NCI-H774 (cell line): Measurements from ENCODE around the gene PRKAG2.
"Not testable (repeated sequence)": the region's sequence is repeated elsewhere in the genome, so short reads cannot be mapped to it uniquely, and the experiment has no call there.

Experiments
- DNase-seq: peaks from one replicate; lab custom pipeline; 2025; lab: John Stamatoyannopoulos, UW

The PRKAG2 gene

DNA sequence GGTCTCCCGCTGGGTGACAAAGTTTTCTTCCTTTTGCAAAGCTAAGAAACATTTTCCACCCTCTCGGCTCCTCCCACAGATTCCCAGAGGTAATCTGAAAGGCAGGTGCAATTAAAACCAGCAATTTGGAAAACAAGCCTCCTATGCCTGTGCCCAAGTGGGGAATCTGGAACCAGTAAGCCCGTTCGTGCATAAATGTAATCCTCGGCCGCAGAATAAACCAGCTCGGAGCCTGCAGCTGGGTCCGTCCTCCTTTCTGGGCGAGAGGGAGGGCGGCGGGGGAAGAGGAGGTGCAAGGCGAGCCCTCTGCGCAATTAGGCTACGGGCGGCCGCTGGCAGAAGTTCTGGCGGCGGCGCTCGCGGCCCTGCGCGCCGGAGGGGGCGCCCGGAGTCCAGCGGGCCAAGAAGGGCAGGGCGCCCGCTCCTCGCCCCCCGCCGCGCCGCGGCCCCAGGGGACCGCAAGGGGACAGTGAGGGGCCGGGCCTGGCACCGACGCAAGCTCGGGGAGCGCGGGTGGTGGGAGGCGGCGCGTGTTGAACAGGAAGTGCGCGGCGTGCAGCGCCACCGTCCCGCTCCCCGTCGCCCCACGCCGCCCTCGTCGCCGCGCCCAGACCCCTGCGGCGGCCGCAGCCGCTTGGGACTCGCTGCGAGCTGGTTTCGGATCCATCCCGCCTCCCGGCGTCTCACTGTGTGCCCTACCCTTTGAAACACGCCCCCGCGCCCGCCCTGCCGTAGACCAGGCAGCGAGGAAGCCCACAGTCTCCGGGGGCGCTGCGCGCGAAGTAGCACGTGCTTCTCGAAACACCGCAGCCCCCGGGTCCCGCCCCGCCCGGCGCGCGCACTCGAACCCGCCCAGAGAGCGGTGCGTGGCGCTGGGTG, at the start of gene PRKAG2:
PRKAG2 (minus strand) TSS at position 217 of the 879 bp plus-strand sequence. CDS start 495 bp downstream, outside the sequence.
- peak; percentile 60 for DNase-seq

DNA sequence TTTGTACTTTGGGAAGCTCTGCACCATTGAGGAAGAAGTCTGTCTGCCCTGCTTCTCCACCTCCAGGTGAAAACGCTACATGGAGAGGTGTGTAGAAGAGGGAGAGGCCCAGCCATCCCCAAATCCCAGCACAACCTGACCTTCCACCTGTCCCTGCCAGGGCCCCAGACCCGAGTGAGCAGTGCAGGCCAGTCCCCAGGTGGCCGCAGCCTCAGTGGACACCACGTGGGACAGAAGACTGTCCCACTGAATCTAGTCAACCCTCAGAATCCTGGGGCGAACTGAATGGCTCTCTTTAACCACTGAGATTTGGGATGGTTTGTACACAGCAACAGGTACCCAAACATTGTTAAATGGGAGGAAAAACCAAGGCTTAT, 49.4 kb upstream of the PRKAG2 start:
- DNase-seq: no peak

DNA sequence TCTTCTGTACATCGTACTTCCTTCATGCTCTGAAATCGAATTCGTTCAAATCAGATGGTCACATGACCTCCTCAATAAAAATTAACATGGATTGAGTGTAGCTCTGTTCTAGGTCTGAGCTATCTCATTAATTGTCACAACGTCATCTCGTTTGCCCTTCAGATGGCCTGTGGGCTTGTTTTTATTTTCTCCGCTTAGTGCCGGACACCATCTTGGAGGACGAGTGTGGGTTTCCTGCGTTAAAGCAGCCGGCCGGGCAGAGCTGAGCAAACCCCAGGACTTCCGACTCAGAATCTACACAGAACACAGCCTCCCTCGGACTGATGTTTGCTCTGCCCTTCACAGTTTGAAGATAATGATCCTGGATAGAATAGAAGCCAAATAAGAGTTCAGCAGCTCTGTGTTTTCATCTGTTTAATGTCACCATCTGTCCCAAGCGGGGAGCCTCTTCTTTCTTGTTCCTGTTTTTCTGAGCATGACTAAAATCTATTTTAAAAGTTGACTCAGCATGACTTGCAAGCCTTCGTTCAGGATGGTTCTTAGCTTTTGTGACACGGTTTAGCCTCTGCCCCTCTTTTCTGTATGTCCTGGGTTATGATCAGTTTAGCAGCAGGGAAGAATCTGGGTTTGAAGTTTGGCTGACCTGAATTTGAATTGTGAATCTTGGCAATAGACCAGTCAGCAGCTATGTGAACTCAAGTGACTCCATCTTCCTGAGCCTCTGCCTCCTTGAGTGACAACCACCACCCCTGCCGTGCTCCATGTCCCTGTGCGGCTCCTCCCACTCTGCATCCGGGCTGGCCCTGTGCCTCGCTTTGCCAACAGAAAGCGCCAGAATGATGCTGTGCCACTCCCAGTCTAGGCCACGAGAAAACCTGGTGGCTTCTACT, 48.8 kb upstream of the PRKAG2 start:
- DNase-seq: peak; percentile 44

DNA sequence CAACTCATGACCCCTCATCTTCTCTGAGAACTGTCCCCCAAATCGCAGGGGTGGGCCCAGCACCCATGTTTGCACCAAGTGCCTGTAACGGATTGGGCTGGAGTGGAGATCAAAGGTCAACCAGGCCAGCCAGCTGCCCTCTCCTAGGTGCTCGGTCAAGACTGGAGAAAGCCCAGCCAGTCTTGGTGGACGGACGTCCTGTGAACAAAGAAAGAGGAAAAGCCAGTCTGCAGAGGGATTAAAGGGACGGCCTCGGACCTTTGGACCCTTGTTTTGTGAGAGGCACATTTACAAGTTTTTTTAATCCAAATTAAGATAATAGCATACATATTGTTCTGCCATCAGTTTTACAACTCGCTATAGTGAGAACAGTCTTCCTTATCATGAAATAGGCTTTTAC, 47.6 kb upstream of the PRKAG2 start:
- DNase-seq: no peak

DNA sequence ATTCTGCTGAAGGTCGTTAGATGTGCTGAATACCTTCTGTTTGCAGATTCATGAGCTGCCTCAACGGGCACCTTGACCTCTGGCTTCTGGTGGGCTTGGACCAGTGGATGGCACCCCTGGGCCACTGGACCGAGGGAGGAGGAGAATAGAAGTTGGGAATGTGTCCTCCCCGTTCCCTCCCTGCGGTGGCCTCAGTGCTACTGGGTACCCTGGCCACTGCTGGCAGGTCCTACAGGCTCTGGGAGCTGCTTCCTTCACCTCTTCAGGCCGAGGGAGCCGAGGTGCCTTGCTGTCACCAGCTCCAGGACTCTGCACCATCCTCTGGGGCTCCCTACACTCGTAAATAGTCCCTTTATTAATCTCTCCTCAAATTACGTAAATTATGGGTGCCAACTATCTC, 47.1 kb upstream of the PRKAG2 start:
- no peak for DNase-seq

DNA sequence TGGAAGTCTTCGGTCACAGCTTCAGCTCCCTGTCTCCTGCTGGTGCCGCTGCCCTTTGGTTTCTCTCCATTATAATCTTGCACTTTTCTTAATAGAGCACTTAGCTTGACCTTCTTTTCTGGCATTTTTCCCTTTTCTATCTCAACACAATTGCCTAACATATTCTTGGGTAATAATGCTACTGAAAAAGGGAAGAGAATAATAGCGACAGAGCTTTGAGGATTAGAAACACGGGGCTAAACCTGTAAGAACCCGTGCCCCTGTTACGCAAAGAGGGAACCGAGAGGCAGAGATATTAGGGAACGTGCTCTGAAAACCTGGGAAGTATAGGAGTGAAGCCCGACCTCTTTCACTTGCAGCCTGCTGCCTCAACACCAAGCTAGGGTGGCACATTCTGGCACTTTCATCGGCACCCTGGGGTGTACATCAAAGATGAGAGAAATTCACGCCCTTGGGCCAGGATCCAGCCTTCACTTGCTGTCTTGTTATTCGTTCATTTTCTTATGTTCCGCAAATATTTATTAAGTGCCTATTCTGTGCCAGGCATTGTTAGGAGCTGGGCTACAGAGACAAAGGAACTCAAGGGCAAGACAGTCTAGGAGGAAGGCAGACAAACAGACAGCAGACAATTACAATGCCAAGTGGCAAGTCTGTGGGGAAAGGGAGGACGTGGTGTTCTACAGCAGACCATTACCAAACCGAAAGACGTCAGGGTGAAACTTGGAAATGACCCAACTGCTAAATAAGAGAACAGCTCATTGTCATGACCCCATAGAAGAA, 46.4 kb upstream of the PRKAG2 start:
- DNase-seq: no peak

DNA sequence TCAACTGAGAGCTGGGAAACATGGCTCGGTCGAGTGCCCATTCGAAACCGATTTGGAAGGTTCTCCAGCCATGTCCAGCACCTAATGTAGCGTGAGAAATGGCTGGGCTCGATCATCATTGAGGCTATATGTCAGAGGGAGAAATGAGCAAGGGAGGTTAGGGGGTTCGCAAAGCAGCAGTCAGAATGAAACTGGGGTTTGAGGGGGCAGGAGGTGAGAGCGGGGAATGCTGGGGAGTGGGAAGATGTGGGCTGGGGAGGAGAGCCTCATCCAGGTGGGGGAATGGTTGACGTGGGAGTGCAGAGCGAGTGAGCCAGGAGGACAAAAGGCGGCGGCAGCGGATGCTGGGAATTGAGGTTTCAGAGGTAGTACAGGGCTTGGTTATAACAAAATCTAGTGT, 44.5 kb upstream of the PRKAG2 start:
- no peak for DNase-seq

DNA sequence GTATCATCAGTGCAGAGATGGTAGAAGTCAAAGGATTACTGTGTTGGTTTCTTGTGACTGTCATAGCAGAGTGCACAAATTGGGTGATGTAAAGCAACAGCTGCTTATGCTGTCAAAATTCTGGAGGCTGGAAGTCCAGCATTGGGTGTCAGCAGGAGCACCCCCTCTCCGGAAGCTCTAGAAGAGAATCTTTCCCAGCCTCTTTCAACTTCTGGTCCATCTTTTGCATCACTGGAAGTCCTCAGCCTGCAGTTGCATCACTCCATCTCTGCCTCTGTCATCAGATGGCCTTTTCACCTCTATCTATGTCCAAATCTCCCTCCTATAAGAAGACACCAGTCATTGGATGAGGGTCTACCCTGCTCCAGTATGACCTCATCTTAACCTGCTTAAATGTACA, 43.6 kb upstream of the PRKAG2 start:
- DNase-seq: no peak

DNA sequence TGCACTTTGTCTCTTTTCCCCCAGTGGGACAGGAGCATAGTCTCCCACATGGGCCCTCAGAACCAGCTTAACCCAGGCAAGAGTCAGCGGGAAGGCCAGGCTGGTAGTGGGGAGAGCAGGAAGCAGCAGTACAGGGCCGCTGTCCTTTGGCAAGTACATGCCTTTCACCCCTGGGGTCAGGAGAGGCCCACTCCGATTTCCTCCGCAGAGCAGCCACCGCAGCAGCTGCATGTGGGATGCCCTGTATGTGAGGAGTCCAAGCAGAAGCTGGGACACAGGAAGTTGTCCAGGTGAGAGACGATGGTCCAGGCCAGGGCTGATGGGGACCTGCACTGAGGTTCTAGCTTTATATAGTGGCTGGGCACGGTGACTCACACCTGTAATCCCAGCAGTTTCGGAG, 42.7 kb upstream of the PRKAG2 start:
- no peak for DNase-seq

DNA sequence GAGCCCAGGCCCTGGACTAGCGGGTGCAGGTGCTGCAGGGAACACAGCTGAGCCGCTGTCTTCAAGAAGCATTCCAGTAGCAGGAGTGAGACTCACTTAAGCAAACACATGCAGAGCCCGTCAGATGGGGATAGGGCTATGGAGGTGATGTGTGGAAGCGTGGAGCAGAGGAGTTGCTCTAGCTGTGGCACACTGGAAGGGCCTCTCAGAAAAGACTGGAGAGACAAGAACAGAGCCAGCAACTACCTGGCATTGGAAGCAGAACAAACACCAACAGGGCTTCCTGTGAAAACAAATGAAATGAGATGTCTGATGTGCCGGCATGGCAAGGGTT, 41.6 kb upstream of the PRKAG2 start:
- DNase-seq: no peak

DNA sequence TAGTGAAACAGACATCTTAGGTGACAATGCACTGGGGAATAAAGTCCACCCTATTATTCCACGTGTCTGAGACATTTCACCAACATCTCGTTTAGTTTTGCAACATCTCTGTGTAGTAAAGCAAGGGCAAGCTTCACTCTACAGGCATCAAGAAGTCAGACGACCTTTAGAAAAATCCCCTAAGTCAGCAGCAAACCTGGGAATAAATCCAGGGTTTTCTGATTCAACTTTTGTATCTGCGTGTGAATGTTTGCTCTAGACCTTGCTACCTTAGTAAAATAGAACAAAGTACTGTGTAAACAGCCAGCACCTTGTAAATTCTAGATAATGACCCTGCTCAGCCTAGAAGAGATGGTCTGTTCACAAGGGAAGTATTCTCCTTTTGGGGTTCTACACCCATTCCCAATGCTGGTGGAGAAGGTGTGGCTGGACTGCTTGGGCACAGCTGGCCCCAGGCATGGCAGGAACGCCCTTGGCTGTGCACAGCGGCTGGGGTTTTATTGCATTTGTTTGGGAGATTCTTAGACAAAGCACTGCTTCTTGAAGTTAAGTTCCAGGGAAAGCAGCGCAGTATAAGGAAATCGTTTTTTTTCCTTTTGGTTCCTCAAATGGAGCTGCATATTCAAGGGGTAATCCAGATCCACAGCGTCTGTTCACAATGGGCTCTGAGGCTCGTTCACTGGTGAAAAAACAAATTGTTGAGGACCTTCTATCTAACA, 41.0 kb upstream of the PRKAG2 start:
- no peak for DNase-seq

DNA sequence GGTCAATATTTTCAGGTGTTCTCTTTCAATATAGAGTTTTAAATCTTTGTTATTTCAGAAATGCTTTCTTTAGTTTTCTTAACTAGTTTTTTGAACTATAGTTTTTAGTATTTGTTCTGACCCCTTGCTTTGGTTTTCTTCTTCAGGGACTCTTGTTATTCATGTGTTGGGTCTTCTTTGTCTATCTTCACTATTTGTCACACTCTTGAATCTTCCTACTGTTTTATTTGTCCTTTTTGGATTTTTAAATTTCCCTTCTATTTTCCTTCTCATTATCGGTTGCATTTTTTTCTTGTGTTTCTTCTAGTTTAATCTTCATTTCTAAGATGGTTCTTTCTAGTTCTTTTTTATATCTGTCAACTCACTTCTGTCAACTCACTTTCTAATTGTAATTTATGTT, 37.1 kb upstream of the PRKAG2 start:
- DNase-seq: no peak

DNA sequence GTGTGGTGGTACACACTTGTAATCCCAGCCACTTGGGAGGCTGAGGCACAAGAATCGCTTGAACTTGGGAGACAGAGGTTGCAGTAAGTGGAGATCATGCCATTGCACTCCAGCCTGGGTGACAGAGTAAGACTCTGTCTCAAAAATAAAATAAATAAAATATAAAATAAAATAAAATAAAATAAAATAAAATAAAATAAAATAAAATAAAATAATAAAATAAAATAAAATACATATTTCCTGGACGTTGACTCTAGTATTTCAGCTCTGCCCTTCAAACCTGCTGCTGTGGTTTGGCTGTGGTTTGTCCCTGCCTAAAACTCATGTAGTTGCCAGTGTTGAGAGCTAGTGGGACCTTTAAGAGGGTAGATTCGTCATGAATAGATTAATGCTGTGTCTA, 33.7 kb upstream of the PRKAG2 start:
- not testable (repeated sequence) for DNase-seq

DNA sequence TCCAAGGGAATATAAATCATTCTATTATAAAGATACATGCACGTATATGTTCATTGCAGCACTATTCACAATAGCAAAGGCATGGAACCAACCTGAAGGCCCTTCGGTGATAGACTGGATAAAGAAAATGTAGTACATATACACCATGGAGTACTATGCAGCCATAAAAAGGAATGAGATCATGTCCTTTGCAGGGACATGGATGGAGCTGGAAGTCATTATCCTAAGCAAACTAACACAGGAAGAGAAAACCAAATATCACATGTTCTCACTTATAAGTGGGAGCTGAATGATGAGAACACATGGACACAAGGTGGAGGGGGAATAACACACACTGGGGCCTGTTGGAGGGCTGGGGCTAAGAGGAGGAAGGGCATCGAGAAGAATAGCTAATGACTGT, 30.2 kb upstream of the PRKAG2 start:
- not testable (repeated sequence) for DNase-seq

DNA sequence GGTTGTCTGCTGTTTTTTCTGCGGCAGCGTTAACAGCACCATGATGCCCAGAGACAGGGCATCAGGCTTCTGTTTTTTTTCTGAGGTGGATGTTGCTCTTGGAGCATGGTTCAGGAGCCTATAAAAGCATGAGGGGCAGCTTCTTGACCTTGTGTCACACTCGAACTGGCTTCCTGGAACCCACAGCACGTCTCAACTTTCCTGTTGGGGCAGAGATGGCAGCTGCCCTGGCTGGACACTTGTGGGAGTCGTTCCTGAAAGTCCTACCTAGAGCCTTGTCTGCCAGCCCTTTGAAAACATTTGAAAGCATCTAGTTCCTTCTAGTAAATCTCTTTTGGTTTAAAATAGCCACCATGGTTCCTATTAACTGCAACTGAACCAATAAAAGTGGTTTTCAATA, 28.9 kb upstream of the PRKAG2 start:
- no peak for DNase-seq

DNA sequence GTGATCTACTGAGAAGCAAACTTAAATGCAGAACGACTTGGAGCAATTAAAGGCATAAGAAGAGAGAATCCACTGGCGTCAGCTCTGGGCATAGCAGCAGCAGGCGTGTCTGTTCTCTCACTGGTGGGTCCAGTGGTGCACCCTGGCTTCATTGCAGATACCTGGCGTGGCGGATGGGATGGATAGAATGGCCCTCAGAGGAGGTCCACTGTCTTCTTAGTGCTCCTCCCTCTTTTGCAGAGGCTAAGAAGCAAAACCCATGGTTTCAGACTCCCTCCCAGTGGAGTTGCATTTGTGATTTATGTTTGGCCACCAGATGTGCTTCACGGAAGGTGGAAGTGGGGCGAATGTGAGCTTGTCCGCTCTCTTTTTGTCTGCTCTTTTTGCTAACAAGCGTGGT, 28.4 kb upstream of the PRKAG2 start:
- DNase-seq: no peak

DNA sequence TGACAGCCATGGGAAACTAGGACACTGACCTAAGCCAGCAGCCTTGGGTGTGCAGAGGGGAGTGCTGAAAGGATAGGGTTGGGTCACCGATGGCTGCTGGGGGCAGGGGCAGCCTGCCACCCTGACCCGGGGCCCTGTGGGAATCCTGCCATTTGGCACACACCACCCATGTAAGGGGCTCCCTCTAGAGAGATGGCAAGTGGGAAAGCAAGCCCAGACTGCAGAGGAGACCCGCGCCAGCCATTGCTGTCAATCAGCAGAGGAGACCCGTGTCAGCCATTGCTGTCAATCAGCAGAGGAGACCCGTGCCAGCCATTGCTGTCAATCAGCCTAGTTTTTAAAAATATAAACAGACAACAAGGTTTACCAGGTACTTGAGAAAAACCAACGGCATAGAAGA, 27.4 kb upstream of the PRKAG2 start:
- no peak for DNase-seq

DNA sequence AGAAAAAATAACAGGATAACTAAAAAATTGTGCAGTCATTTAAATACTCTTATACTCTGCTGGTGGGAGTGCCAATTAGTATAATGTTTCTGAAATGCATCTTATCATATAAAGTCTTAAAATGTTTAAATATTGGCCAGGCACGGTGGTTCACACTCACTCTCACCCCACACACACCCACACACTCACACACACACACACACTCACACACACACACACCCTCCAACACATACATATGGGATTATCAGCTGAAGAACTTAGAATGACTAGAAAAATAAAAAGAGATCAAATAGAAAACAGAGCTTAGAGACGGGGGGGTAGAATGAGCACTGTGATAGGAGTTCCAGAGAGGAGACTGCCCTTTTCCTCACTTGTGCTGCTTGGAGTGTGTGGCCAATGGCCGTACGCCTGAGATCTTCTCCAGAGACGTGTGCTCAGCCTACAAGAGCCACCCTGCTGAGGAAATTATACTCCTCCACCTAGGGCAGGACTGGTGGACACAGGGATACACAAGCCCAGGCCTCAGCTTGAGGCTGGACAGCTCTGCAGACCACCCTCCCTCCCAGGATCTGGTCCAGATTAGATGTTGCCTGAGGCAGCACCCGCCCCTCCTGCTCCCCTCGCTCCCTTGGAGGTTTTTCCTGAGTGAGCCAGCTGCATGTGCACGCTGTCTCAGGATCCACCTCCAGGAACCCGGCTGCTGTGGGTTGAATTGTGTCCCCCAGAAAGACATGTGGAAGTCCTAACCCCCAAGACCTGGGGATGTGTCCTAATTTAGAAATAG, 26.5 kb upstream of the PRKAG2 start:
- no peak for DNase-seq

DNA sequence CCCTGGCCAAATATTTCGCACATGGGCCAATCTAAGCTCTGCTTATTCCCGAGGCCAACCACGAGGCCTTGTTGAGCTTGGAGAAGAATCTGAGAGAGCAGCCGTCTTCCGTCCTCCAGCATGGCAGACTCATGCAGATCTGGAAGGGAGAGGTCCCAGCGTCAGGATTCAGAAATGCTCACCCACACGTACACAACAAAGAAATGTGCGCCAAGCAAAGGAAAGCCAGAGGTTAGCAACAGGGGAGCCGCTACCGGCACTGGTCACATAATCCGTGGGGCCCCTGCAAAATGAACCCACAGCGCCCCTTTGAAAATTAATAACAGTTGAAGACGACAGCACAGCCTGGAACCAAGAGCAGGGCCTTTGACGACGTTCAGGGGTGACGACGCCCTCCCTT, 25.4 kb upstream of the PRKAG2 start:
- no peak for DNase-seq

DNA sequence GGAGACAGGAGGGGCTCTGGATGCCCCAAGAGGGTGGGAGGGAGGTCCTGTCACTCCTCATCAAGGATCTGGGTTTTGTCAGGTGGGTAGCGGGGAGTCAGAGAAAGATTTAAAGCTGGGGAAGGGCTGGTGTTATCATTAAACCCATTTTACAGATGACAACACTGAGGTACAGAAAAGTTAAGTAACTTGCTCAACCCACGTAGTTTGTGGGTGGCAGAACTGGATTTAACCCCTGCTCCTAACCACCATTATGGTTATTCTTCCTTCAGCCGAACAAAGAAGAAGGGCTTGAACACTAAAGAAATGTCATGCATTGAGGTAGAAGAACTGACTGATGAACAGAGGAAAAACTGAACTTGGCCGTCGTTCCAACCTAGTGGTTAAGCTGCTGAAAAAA, 24.9 kb upstream of the PRKAG2 start:
- no peak for DNase-seq

DNA sequence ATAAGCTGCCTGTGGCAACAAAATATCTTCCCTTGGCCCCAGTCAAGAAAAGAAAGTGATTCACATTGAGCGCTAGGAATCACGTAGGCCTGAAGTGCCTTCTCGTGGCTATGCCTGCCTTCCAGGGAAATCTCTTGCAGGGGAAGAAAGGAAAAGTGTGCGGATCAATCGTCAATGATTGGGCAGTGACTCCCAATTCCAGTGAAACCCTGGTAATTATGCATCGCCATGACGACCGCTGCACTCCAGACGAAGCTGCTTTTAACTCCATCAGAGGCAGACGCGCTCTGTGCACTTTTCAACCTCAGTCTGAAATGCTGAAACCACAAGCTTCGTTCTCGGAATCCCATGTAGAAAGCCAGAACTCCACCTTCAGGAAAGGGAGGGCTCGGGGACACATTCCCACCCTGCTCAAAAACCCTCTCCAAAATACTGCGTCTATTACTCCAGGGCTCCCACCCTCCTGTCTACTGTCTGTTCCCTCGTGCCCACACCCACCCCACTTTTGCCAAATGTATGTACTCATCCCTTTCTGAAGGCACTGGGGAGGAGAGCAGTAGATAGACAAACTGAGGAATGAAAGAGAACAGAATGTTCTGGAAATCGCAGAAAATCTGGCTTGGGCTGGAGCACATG, 24.2 kb upstream of the PRKAG2 start:
- DNase-seq: no peak
